Tibial nerve (tissue), 3 donors: ENCODE results near the gene HPS6.

Experiments
- CTCF ChIP-seq, 5 experiments: fragments of 200-600 bp in 3 of 5; fragments of 450-650 bp in 2 of 5; sonication (generic) in 3 of 5; IDR thresholded peaks; one replicate each; pipeline ENCODE4 v1.5.1; 2016 to 2019; ENCODE audit warnings: antibody characterized with exemption in 5 of 5, mild to moderate bottlenecking in 3 of 5, moderate library complexity in 2 of 5
- POLR2A ChIP-seq, 2 donors: fragments of 450-650 bp; IDR thresholded peaks; one replicate each; pipeline ENCODE4 v1.6.1; 2017; ENCODE audit warnings: antibody characterized with exemption in 2 of 2, mild to moderate bottlenecking in 2 of 2, moderate library complexity in 2 of 2

GRCh38 chr10:102038410-102038809, 26.7 kb upstream of the HPS6 start:
- TF ChIP-seq CTCF (IDR thresholded peaks at IDR 0.05): no peak
- no peak for TF ChIP-seq POLR2A (IDR thresholded peaks at IDR 0.05)
